Measurements from ENCODE around the gene KMT5C.

DNA sequence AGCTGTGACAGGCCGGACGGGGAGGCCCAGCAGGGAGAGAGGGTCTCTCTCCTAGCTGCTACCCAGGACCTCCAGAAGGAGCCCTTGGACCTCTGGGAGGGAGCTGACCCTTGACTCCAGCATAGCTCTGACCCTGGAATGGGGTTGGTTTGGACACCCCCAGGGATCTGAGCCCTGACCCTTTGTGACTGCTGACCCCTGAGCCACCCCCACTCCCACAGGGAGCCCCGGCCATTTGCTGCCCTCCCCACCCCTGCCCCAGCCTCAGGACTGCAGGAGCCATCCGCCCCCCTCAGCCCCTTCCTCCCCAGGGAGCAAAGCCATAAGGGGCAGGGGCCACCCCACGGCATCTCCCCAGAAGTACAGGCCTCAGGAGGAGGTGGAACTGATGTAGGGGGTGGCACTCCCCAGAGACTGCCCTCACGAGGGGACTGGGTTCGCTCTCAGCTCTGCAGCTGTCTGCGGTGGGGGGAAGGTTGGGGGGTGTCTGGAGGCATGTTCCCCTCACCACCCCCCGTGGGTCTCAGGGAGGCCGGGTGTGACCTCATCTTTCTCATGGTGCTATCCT is 7.8 kb downstream of the KMT5C start:
- TF ChIP-seq GATA2 (IDR thresholded peaks at IDR 0.05; ENCODE audit: low read depth, low read length) (no peak), GATA3 (IDR thresholded peaks at IDR 0.05; ENCODE audit: low read depth, low read length) (no peak)

Data from SH-SY5Y (cell line).